HG03097 (cell line): ENCODE measurements around the gene MBTPS1.

Experiments
- ATAC-seq: cut with Tn5 transposase; IDR thresholded peaks from one replicate; pipeline ENCODE4 v1.9.1; 2021; ENCODE audit not compliant: unreplicated experiment, low FRiP score

Gene MBTPS1

DNA sequence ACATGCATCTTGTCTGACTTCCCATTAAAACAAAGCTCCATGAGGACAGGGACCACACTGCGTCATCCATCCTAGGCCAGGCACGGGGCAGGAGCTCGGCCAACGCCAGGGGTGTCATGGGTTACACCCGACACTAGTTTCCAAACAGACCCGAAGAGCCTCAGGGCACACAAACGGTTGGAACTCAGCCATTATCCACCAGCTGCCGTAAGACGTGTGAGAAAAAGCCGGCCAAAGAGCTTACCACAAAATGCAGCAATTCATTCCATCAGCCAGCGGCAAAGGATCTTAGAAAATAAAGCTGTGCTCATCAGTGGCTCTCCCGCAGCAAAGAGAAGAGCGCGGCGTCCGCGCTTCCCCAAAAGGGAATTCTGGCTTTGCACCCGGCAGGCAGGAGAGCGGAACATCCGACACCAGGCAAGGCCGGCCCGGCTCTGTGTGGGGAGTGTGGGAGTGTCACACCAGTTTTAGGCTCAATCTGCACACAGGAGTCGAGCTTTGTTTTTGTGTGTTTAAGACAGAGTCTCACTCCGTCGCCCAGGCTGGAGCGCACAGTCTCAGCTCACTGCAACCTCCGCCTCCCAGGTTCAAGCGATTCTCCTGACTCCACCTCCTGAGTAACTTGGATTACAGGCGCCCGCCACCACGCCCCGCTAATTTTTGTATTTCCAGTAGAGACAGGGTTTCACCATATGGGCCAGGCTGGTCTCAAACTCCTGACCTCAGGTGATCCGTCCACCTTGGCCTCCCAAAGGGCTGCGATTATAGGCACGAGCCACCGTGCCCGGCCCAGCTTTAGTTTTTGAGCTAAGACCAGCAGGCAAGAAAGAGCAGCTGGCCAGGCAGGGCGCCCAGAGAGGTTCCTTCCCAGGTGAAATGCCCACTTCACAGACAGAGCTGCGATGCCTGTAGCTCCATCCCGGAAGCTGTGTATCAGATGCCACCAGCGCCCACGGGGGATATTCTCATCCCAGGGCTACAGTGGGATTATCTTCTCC lies 75.6 kb downstream of the MBTPS1 start:
- no peak for ATAC-seq

DNA sequence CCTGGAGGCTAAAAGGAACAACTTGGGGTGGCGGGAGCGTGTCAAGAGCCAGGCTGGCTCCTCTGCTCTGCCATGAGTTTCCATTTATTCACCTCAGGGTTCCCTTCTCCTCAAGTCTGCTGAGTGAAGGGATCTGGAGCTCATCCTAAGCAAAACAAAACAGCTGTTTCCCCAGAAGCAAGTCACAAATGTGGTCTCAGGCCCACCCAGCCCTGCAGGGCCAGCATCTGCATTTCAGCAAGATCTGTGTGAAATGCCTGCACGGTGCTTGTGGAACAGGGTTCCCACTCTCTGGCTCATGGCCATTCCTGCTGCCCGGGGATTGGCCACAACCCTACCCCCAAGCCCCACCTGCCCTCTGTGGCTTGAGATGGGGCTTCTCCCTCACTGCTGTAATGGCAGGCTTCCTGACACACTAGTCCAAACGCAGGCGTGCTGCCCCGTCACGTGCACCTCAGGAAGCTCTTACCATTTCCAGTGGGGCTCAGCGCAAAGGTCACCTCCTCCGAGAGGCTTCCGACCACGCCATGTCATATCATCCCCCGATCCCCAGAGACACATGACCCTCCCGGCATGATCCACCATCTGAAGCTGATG lies 76.4 kb downstream of the MBTPS1 start:
- no peak for ATAC-seq

DNA sequence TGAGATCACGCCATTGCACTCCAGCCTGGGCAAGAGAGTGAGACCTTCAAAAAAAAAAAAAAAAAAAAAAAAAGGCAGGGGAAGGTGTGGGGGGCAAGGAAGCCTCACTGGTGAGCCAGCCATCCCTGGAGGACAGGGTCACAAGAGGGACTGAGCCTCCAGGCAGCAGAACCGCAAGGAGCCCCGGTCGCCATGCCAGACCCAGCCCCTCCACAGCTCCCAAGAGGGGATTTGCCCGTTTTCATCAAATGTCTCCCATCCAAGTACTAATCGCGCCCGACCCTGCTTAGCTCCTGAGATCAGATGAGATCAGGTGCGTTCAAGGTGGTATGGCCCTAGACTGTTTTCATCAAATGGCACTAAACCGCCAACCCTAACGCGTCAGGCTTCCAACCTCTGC lies 77.0 kb downstream of the MBTPS1 start:
- no peak for ATAC-seq

DNA sequence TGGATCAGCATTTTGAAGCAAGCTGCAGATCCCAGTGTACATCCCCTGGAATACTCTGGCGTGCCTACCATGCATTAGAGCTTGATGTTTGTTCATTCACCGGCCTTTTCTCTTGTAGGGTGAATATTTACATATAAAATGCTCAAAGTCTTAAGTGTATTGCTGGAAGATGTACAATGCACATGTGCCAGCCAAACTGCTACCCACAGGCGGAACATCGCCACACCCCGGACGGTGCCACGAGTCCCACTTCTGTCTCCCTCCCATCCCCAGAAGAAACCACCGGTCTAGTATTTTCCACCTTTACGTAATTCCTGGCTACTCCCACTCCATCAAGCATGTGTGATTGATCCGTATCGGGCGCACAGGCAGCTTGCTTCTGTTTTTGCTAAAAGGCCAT lies 78.3 kb downstream of the MBTPS1 start:
- no peak for ATAC-seq

DNA sequence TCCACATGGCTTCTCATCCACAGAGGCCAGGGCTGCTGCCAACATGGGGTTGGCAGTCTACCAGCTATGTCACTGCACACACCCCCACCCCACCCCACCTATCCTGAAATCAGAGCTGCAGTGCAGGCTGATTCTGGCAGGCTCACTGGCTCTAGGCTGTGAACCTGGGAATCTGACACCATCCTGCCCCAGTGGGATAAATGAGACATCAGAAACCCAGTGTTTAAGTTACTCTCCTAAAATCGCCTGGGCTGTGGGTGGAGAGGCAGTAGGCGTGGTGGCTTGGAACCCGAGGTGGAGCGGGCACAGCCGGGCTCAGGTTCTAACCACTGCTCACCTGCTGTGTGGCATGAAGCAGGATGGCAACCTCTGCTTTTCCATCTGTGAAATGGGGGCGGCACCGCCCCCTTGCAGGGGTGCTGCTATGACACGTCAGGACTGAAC lies 79.7 kb downstream of the MBTPS1 start:
- no peak for ATAC-seq

DNA sequence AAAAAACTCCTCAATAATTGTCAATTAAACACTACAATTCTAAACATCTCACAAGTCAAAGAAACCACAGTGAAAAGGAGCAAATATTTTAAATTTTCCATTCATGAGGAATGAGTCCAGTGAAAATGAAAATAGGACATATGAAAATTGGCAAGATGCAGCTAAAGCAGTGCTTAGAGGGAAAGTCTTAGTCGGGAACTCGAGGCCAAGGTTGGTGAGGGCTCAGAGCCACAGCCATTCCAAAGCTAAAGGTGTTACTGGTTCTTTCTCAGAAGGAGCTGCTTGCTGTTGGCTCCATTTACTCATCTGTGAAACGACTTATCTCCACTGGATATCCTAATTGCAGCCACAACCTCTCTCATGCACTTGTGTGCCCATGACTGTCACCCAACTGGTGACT lies 80.6 kb downstream of the MBTPS1 start:
- ATAC-seq, result no peak

DNA sequence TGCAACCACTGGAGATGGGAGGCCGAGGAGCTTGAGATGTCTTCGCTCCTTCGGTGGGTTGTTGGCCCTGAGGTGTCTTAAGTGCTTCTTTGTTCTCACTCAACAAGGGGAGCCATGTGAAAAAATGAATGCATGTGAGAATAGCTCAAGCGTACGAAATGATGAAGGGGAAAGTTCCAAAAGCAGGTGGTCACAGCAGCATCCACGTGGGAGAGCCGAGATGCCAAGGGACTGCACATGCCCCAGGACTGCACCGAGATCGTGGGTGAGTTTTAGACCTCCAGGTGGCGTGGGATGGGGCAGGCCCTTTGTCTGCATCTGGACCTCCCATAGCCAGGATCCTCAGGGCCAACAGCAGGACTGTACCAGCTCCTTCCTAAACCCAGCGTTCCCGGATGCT lies 82.2 kb downstream of the MBTPS1 start:
- ATAC-seq, result no peak

DNA sequence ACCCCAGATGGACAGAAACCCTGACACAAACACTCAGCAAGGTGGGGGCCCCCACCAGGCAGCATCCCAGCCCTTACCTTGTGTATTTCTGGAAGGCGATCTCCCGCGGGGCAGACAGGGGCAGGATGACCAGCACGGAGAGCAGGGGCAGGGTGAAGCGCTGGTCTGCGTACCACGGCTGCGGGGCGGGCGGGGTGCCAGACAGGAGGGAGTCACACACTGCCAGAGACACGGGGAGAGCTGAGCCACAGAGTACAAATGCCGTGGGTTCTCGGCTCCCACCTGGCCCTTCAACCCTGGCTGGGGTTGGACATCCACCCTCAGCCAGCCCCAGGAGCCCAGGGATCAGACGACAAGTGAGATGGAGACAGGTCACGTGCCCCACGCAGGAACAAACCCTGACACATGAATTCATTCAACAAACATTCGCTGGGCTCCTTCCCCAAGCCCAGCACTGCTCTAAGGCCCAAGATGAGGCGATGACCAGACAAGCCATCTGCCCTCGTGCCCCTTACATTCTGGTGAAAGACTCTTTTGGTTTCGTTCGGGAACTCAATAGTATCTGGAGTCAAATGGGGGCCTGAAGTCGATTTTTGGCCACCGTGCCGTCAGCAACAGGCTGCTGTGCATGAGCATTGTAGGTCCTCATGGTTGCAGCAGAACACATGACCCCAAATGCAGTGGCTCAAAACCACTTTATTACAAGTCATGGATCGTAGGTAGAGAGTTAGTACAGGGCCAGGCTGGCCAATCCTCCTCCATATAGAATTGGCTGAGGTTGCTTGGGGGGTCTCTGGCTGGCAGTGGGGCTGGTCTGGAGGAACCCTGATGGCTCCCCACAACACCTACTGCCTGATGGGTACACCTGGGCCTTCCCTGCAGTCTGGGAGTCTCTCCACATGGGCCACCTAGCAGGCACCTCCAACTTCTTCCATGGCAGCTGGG lies 83.2 kb downstream of the MBTPS1 start:
- no peak for ATAC-seq

DNA sequence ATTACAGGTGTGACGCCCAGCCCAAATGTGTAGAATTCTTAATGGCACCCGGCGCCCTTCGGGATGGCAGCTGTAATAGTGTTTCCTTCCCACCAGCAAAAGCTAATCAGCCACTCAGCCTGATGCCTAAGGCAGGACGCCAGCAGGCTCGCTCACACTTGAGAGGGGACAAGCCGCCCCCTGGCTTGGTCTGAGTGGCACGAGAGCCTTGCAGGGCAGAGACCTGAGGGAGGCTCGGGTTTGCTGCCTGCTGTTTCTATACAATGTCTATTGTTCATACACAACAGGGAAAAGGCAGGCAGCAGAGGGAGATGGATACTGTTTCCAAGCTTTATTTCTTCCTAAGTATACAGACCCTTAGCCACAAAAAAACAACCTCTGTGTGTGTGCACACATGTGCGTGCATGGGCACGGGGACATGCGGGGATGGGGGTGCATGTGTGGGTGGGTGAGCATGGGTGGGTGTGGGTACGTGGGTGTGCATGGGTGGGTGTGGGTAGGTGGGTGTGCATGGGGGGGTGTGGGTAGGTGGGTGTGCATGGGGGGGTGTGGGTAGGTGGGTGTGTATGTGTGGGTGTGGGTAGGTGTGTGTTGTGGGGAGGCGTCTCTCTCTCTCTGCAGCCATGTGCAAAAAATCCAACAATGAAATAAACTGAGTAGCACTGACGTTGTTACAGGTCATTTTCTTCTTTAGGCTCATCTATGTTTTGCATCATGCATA lies 84.1 kb downstream of the MBTPS1 start:
- ATAC-seq, result no peak

DNA sequence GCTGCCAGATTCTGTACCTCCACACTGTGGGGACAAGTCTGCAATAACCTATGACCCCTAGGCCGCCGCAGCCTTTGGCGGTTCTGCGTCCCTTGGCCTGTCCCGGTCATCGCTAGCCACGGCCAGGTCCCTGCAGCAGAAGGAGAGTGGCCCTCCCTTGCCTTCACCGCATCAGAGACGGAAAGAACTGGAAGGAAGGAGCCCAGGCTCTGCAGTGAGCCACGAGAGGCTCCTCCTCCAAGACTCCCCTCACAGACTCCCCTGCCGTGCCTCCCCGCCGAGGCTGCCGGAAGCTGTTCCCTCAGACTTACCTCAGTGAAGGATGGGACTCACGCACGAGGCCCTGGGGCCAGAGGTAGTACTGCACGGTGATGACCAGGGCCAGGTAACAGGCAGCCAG lies 85.2 kb downstream of the MBTPS1 start:
- ATAC-seq, result no peak

DNA sequence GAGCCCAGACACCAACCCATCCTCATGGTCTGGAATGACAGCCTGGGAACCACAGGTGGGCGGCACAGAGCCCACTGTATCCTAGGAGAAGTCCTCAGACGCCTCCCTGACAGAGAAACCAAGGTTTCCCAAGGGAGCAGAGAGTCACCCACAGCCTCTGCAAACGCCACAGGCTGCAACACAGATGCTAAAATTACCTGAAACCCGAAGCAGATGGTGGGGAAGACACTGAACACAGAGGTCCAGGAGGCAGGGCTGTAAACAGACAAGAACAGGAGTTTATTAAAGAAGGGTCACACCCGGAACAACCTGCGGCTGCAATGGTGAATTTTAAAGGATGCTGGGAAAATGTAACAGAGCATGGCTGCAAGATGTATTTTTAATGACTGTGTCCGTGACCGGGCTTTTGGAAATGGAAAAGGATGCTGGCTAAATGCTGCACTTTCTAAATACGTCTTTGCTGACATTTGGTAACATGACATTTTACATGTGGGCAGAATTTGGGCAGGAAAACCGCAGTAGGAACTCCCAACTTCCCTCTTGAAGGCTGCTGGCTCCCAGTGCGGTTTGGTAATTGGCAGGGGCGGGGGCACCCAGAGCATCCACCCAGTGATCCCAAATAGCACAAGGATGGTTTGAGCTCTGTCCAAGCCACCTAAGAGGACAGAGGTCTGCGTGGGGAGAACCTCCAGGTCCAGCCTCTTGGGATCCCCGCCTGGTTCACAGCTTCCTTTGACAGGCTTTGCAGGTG lies 87.3 kb downstream of the MBTPS1 start:
- ATAC-seq, result no peak

DNA sequence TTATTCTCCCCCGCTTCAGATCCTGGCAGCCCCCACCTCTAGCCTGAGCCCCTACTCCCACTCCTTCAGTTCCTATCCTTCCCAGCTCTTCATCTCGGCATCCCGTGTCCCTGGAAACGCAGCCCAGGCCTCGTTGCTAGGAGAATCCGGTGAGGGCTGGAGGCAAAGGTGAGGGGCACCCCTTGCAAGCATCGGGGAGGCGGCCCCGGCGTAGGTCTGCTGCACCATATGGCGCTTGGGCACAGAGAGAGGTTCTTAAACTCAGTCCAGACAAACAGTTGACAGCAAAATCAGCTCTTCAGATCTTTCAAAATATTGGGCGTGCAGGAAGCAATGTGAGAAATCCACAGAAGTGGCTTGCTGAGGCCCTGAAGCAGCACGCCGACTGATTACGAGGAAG lies 89.1 kb downstream of the MBTPS1 start:
- no peak for ATAC-seq

DNA sequence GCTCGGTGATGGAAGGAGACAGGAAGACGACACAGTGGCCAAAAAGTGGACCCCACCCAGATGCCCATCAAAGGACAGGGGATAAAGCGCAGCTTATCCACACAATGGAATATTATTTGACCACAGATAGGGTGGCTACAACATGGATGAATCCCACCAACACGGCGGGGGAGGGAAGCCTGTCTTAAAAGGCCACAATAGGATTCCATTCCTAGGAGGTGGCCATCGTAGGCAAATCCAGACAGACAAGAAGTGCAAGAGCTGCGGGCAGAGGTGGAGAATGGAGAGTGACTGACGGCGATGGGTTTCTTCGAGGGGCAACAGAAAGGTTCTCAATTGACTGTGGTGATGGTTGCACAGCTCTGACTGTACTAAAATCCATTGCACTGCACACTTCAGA lies 90.1 kb downstream of the MBTPS1 start:
- no peak for ATAC-seq

DNA sequence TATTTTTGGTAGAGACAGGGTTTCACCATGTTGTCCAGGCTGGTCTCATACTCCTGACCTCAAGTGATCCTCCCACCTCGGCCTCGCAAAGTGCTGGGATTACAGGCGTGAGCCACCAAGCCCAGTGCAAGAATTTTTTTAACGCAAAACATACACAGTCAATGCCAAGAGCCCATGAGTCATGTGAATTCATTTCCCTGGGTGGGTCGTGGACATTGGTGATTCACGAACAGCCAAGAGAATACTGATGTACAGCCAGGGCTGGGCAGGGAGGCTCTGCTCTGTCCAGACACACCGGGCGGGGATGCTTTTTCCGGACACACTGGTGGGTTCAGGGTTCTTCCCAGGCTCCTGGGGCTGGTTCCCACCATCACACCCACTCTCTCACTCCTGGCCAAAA lies 91.9 kb downstream of the MBTPS1 start:
- ATAC-seq, result no peak

DNA sequence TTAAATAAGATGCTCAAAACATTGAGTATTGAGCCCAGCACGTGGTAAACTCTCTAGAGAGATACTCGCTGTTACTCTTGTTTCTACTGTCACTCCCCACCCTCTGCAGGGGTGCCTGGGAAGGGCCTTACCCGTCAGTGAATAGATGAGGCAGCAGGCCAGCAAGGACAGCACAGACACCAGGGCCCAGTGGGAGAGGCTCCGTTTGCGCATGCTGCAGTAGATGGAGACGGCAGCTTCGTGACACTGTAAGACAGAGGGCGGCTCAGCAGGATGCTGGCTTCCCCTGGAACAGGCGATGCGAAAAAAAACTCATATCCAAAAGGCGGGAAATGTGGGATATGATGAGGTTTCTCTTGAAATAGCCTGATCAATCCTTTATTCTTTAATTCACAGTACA lies 94.1 kb downstream of the MBTPS1 start:
- ATAC-seq, result no peak

DNA sequence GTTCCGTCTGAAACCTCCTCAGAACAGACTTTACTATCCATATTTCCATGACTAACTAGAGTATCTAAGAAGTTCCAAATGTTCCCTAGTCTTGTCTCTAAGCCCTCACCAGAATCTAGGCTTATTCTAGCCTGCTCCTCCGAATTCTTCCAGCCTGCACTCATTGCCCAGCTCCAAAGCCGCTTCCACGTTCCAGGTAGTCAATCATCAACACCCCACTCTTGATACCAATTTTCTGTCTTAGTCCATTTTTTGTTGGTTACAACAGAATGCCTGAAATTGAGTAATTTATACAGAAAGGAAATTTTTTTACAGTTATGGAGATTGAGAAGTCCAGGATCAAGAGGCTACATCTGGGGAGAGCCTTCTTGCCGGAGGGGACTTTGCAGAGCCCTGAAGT lies 95.3 kb downstream of the MBTPS1 start:
- ATAC-seq, result no peak

DNA sequence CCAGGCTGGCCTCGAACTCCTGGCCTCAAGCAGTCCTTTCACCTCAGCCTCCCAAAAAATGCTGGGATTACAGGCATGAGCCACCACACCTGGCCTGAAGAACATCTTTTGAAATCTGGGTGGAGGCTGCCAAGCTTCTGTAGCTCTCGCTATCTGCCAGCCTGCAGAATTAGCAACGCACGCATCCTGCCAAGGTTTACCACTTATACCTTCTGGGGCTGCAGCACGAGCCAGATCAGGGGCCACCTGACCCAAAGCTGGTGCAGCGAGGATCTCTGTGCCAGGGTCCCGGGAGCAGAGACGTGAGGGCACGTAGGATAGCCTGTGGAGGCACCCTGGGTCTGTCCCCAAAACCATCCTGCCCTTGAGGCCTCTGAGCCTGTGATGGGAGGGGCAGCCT lies 96.4 kb downstream of the MBTPS1 start:
- no peak for ATAC-seq

DNA sequence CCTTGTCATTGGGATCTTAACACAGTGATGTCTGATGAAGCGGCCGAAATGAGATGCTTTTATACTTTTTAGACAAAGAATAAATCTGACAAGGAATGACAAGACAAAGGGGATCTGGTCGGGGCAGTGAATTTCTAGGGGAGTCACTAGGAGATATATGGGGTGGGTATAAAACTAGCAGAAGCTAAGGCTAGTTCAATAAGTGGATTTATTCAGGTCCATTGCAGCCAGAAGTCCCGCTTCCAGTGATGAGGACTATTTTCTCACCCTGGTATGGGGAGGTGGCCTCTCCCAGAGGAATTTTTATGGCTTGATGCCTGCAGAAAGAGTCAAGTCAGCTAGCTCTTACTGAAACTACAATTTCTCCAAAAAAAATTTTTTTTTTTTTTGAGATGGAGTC lies 98.0 kb downstream of the MBTPS1 start:
- ATAC-seq, result no peak

DNA sequence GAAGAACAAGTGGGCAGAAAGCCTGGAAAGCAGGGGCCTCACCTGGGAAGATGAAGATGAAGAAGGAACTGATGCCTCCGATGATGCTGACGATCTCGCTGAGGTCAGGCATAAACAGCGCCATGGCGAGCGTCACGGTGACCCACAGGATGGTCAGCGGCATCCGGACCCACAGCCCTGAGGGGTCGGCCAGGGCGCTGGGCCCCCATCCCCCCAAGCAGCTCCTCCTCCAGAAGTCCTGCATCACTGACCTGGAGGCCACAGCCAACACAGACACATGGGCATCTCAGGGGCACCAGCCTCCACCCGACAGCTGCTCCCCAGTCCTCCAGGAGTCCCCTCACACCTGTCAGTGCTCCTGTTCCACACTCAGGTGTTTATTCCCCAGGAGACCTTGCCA lies 100.3 kb downstream of the MBTPS1 start:
- no peak for ATAC-seq

DNA sequence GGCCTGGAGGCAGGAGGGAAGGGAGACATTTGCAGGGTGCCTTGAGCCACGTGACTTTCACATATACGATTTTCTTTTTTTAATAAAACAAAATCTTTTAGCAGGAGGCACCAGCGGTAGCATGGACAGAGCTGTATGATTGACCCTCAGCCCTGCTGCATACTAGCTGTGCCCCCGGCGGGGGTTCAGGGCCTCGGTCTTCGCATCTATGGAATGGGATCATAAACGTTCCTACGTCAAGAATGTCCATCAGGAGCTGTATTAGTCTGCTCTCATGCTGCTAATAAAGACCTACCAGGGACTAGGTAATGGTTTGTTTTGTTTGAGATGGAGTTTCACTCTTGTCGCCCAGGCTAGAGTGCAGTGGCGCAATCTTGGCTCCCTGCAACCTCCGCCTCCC lies 101.3 kb downstream of the MBTPS1 start:
- ATAC-seq, result no peak
